ENCODE data around the gene PDE8B. TPM values are rescaled to one million over a fixed set of nuclear protein-coding genes. Genes with fewer than 3 reads are reported as not detected.

PDE8B gene
- total RNA-seq, 6 donors from 2014 or later: 5.8 to 21.9 (median 9.7) TPM

GRCh38 chr5:77394064-77394715, 183.7 kb downstream of the PDE8B start:
- TF ChIP-seq EP300 (IDR thresholded peaks at IDR 0.05) (no peak), POLR2A (IDR thresholded peaks at IDR 0.05) (no peak), CTCF (IDR thresholded peaks at IDR 0.05) (no peak), POLR2AphosphoS5 (IDR thresholded peaks at IDR 0.05) (no peak)
- H3K27me3 ChIP-seq: no peaks in the 10 kb centered on the region
- ATAC-seq (ENCODE audit: low FRiP score in 2 of 2) (no peak), DNase-seq (no peak)
- H3K4me3 ChIP-seq: no peak overlapping the region
- no peaks in the 10 kb centered on the region for H3K36me3 ChIP-seq
- H3K4me1 ChIP-seq: peaks cover 0 to 4% (median 0%) of the 10 kb centered on the region in 4 donors
- WGBS, 2 donors: 73 to 78% methylated on average over 3 of the region's 3 CpGs
- no peak overlapping the region for H3K27ac ChIP-seq
- no peaks in the 10 kb centered on the region for H3K9me3 ChIP-seq

GRCh38 chr5:77396017-77396416, 185.5 kb downstream of the PDE8B start:
- H3K4me3 ChIP-seq: no peak overlapping the region
- 94 to 100% methylated on average over 1 of the region's 1 CpG for WGBS, 2 donors
- TF ChIP-seq POLR2A (IDR thresholded peaks at IDR 0.05): no peak
- no peak for TF ChIP-seq POLR2AphosphoS5 (IDR thresholded peaks at IDR 0.05)
- no peak for TF ChIP-seq EP300 (IDR thresholded peaks at IDR 0.05)
- no peak for TF ChIP-seq CTCF (IDR thresholded peaks at IDR 0.05)
- no peak for DNase-seq
- H3K27ac ChIP-seq: no peak overlapping the region
- no peaks in the 10 kb centered on the region for H3K36me3 ChIP-seq
- H3K27me3 ChIP-seq: no peaks in the 10 kb centered on the region
- H3K9me3 ChIP-seq: no peaks in the 10 kb centered on the region
- ATAC-seq (ENCODE audit: low FRiP score in 2 of 2): no peak
- no peaks in the 10 kb centered on the region for H3K4me1 ChIP-seq

DNA sequence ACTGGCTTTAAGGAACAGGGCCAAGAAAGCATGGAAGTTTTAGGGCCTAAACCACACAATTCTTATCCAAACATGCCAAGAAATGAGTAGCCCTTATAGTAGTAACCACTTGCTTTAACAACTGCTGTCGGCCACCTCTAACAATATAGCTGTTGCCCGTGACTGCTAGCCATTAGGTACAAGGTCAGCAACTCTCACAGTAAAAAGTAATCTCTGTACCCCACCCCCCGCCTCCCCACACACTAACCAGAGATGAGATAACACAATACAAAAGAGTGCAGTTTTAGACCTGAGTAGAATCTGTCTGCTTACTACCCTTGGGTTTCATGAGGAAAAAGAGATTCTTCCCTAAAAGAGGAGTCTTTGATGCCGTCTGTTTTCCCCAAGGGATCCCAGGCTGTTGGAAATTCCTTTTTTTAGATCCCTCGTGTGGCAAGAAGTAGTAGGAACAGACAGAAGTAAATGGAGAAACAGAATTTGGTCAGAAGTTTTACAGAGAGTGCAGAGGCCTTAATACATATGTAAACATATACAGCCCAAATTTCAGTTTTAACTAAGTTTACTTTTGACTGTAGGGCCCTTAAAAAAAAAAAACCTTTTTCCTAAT, 187.3 kb downstream of the PDE8B start:
- Histone ChIP-seq H3K4me3 (no peak overlapping the region), H3K27me3 (no peaks in the 10 kb centered on the region), H3K4me1 (no peaks in the 10 kb centered on the region), H3K9me3 (no peaks in the 10 kb centered on the region), H3K27ac (no peak overlapping the region), H3K36me3 (no peaks in the 10 kb centered on the region)
- DNase-seq: no peak
- TF ChIP-seq CTCF (IDR thresholded peaks at IDR 0.05): no peak
- no peak for TF ChIP-seq EP300 (IDR thresholded peaks at IDR 0.05)
- TF ChIP-seq POLR2AphosphoS5 (IDR thresholded peaks at IDR 0.05): no peak
- TF ChIP-seq POLR2A (IDR thresholded peaks at IDR 0.05): no peak
- no peak for ATAC-seq (ENCODE audit: low FRiP score in 2 of 2)
- 81 to 82% methylated on average over 5 of the region's 5 CpGs for WGBS, 2 donors

GRCh38 chr5:77398458-77398857, 188.0 kb downstream of the PDE8B start:
- ATAC-seq (ENCODE audit: low FRiP score in 2 of 2): no peak
- WGBS, 2 donors: 90 to 96% methylated on average over 13 of the region's 13 CpGs
- DNase-seq: peak in 1 of 2 donors; percentile 50
- H3K36me3 ChIP-seq: no peaks in the 10 kb centered on the region
- TF ChIP-seq EP300 (IDR thresholded peaks at IDR 0.05) (no peak), POLR2AphosphoS5 (IDR thresholded peaks at IDR 0.05) (no peak), CTCF (IDR thresholded peaks at IDR 0.05) (no peak), POLR2A (IDR thresholded peaks at IDR 0.05) (no peak)
- H3K4me3 ChIP-seq: no peak overlapping the region
- H3K9me3 ChIP-seq: no peaks in the 10 kb centered on the region
- H3K27ac ChIP-seq: no peak overlapping the region
- H3K27me3 ChIP-seq: no peaks in the 10 kb centered on the region
- no peaks in the 10 kb centered on the region for H3K4me1 ChIP-seq

DNA sequence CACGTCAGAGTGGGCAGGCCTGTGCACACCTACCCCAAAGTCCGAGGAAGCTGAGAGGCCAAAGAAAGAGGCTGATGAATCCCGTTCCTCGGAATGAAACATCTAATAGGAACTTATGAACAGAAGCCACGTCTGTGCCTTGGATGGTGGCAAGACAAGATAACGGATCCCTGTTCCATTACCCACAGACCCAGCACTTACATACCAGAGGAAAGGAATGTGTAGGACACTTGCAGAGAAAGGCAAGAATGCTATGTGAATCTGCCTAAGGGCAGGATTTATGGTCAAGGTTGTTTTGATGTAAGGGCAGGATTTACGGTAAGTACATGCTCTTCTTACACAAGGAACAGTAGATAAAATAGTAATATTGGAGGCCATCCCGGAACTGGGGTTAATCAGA, 188.4 kb downstream of the PDE8B start:
- Histone ChIP-seq H3K9me3 (no peaks in the 10 kb centered on the region), H3K4me1 (no peaks in the 10 kb centered on the region), H3K36me3 (no peaks in the 10 kb centered on the region), H3K4me3 (no peak overlapping the region), H3K27me3 (no peaks in the 10 kb centered on the region), H3K27ac (no peak overlapping the region)
- 85 to 94% methylated on average over 8 of the region's 8 CpGs for WGBS, 2 donors
- DNase-seq (no peak), ATAC-seq (ENCODE audit: low FRiP score in 2 of 2) (no peak)
- no peak for TF ChIP-seq EP300 (IDR thresholded peaks at IDR 0.05)
- no peak for TF ChIP-seq POLR2A (IDR thresholded peaks at IDR 0.05)
- TF ChIP-seq POLR2AphosphoS5 (IDR thresholded peaks at IDR 0.05): no peak
- TF ChIP-seq CTCF (IDR thresholded peaks at IDR 0.05): no peak
